Nucleus accumbens (tissue), 56 donors: Measurements from ENCODE around the gene CCDC91.
"Not testable (repeated sequence)": the region's sequence is repeated elsewhere in the genome, so short reads cannot be mapped to it uniquely, and the experiment has no call there.

Source experiments
- DNase-seq, 56 donors: peaks; one replicate each; lab custom pipeline; 2025; lab: John Stamatoyannopoulos, UW

CCDC91 gene

DNA sequence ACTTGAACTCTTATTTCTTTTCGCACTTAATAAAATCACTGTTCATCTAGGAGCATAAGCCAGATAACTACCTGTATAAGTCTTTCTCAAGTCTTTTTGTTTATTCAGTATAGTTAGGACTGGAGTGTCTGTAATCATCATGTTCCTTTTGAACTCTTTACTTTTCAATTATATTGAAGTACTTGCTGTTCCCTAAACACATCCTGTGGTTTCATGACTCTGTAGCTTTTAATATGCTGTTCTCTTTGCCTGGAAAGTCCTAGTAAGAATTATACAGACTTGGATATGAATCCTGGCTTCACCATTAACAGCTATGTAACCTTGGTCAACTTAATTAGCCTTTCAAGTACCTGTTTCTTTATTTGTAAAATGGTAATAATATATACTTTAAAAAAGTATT, 88.2 kb downstream of the CCDC91 start:
- no peak for DNase-seq

GRCh38 chr12:28278960-28279359, 88.7 kb downstream of the CCDC91 start:
- no peak for DNase-seq

DNA sequence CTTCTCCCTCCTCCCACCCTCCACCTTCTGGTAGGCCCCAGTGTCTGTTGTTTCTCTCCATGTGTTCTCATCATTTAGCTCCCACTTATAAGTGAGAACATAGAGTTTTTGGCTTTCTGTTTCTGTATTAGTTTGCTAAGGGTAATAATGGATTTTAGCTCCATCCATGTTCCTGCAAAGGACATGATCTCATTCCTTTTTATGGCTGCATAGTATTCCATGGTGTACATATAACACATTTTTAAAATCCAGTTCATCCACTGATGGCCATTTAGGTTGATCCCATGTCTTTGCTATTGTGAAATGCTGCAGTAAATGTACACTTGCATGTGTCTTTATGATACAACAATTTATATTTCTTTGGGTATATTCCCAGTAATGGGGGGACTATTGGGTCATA, 96.1 kb downstream of the CCDC91 start:
- DNase-seq: no peak

GRCh38 chr12:28290262-28290661, 100.0 kb downstream of the CCDC91 start:
- no peak for DNase-seq

GRCh38 chr12:28292699-28293098, 102.4 kb downstream of the CCDC91 start:
- no peak for DNase-seq

- DNase-seq: no peak
Measured at GRCh38 chr12:28294300-28294699, 104.0 kb downstream of the CCDC91 start.

- no peak for DNase-seq
Measured at GRCh38 chr12:28296287-28296686, 106.0 kb downstream of the CCDC91 start.

- DNase-seq: no peak
Measured at GRCh38 chr12:28303192-28303591, 112.9 kb downstream of the CCDC91 start.

- no peak for DNase-seq
Measured at GRCh38 chr12:28306535-28306934, 116.3 kb downstream of the CCDC91 start.

DNA sequence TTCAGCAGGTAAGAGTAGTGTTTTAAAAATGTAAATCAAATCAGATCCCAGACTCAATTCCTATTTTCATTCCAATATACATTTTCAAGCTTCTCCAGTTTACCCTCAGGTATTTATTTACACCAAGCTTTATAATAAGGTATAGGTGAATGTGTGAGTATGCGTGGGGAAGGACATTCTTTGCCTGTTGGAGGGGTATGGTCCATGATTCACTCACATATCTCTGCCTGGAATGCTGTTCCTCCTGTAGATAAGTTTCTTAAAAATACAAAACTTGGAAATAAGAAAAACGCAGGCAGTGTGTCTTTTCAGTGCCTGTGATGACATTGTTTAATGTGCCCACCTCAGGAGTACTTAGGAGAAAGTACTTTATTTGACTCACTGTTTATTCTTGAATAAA, 118.6 kb downstream of the CCDC91 start:
- no peak for DNase-seq

DNA sequence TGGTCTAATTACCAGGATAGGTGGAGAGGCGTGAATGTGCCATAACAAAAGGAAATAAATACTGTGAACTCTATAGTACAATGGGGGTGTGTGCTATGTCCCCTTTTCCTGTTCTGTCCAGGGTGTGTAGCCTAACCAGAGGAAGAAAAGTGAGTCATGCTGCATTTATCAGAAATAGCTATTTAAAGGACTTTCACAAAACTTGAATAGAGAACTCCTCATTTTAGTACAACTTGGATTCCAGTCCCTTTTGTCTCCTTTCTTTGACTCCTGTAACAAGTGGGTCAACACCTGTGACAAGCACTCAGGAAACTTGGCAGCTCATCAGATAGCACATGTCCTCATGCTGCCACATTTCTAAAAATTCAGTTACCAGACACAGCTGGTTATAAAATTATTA, 123.4 kb downstream of the CCDC91 start:
- no peak for DNase-seq

DNA sequence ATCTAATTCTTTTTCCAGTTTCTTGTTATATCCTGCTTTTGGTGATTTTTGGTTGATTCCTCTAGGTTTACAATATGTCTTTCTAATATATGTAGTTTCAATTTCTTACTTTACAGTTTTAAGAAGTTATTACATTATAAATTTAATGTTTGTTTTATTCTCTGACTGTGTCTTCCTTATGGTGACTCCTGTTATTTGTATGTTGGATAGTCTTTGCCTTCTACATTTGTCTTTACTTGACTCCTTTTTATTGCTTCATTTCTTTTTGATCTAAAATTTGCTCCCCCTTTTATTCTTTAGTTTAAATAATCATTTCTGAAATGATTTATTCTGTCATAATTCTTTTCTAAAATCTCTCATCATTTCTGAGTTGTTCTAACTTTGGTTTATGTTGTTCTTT, 125.8 kb downstream of the CCDC91 start:
- no peak for DNase-seq

DNA sequence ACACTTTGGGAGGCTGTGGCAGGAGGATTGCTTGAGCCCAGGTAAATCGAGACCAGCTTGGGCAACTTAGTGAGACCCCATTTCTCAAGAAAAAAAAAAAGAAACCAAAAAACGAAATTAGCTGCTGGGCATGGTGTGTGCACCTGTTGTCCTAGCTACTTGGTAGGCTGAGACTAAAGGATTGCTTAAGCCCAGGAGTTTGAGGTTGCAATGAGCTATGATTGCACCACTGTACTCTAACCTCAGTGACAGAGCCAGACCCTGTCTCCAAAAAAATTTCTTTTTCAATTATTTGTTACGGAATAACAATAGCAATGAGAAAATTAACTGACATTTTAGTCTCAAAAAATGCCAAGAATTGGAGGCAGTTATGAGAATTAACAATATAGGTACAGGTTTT, 128.0 kb downstream of the CCDC91 start:
- no peak for DNase-seq

GRCh38 chr12:28320353-28320752, 130.1 kb downstream of the CCDC91 start:
- DNase-seq: no peak

DNA sequence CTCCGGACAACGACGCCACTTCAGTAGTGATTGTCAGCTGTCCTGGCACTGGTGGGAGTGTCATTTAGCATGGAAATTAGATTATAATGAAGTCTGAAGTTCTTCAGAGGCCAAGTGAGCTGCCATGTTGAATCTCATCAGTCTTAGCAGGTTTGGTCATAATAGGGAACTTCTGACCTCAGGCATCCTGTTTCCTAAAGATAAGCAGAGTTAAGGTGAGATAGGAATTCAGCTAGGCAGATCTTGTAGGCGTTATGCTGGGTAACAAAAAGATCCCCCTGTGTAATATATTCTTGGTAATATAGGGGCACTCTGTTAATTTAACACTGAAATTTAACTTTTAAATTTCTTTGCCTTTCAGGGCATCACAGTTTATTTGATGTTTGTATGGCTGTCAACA, 137.5 kb downstream of the CCDC91 start:
- DNase-seq: no peak

DNA sequence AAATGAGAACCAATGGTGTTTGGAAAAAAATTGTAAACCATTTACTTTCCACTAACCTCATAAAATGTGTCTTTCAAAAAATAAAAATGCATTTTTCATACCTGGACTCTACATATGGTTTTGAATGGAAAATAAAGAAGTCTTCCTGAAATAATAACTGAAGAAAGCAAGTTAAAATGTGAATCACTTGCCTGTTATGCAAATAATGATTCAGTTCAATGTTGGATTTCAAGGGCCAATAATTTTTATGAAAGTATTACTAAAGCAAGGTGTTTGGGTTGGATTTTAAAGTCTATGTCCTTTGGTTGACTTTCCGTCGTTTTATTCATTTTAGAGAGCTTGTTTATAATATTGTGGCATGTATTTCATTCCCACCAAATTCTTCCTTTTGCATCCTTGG, 138.7 kb downstream of the CCDC91 start:
- no peak for DNase-seq

DNA sequence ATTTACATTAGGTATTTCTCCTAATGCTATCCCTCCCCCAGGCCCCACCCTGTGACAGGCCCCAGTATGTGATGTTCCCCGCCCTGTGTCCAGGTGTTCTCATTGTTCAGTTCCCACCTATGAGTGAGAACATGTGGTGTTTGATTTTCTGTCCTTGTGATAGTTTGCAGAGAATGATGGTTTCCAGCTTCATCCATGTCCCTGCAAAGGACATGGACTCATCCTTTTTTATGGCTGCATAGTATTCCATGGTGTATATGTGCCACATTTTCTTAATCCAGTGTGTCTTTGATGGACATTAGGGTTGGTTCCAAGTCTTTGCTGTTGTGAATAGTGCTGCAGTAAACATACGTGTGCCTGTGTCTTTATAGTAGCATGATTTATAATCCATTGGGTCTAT, 139.5 kb downstream of the CCDC91 start:
- not testable (repeated sequence) for DNase-seq

- DNase-seq: not testable (repeated sequence)
Measured at GRCh38 chr12:28330232-28330631, 140.0 kb downstream of the CCDC91 start.

DNA sequence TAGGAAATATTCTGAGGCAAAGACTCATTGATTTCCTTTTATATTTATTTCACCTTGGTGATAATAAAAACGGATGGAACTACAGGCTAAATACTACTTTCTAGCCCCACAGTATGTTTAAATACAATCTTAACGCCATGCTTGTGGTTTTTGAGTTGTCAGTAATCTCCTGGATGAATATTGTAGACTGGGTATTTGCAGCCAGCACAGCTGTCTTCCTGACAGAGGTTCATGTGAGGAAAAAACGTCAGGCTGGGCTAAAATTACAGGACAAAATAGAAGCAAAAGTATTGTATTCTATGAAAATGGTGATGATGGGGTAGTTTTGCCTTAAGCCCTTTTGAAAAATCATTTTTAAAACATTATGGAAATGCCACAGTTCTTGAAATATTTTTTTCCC, 140.9 kb downstream of the CCDC91 start:
- no peak for DNase-seq

GRCh38 chr12:28340261-28341045, 150.2 kb downstream of the CCDC91 start:
- no peak for DNase-seq

DNA sequence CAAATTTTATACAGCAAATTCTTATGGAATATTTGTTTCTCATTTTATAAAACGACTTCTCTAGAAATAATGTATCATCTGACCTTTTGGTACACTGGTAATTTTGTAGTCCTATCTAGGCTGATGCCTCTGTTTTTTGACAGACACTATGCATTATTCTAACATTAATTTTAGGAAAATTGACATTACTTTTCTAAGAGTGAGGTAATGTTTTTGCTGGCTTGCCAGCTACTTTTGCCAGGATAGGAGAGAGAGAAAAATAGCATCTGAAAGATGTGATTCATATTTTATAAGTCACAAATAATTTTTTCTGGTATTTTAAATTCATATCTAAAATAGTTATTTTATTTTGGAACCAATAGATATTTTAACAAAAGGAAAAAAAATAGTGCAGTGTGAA, 153.5 kb downstream of the CCDC91 start:
- DNase-seq: no peak

- DNase-seq: no peak
Measured at GRCh38 chr12:28346567-28346966, 156.3 kb downstream of the CCDC91 start.

DNA sequence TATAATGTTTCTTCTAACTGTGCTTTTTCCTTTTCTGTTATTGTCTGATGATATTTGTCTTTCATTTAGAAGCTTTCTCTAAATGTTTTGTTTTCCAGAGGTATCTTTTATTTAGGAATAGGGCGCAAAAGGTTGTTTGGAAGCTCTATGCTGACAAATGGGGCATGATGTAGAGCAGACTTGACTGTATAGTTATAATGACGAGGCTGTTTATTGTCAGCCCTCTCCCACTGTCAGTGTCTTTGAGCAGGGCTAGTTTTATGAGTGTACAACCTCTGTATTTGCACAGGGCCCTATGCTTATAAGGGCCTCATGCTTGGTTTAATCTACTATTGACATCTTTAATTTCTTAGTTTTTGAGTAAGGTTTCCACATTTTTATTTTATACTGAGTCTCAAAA, 158.9 kb downstream of the CCDC91 start:
- no peak for DNase-seq
